ENCODE data around the gene CPSF7. TPM values are rescaled to one million over a fixed set of nuclear protein-coding genes. Genes with fewer than 3 reads are reported as not detected.

The CPSF7 gene, protein sequence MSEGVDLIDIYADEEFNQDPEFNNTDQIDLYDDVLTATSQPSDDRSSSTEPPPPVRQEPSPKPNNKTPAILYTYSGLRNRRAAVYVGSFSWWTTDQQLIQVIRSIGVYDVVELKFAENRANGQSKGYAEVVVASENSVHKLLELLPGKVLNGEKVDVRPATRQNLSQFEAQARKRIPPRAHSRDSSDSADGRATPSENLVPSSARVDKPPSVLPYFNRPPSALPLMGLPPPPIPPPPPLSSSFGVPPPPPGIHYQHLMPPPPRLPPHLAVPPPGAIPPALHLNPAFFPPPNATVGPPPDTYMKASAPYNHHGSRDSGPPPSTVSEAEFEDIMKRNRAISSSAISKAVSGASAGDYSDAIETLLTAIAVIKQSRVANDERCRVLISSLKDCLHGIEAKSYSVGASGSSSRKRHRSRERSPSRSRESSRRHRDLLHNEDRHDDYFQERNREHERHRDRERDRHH
- total RNA-seq (2013; cell fraction: nucleolus; rRNA removed), result 149 and 155 TPM in 2 replicates
- total RNA-seq (2014; rRNA removed), result 31.8 TPM in 2 replicates
- total RNA-seq (2014; rRNA removed; fragmentation: Illumina TruSeq; extraction: Trizol), result 41.9 and 42.4 TPM in 2 replicates
- 80.2 and 89.0 TPM in 2 replicates for total RNA-seq (2021)
- polyA plus RNA-seq (2011; ENCODE audit: low read depth), result 40.8 TPM
- 37.9 and 61.6 TPM in 2 replicates for polyA plus RNA-seq (2011; rRNA removed)
- polyA plus RNA-seq (2011; cell fraction: cytosol; rRNA removed), result 63.8 TPM in 2 replicates
- polyA plus RNA-seq (2011; cell fraction: nucleus; rRNA removed), result 174 and 211 TPM in 2 replicates
- 54.7 and 57.2 TPM in 2 replicates for polyA plus RNA-seq (2012)
- 93.1 and 107 TPM in 2 replicates for polyA plus RNA-seq (2014; fragmentation: Illumina TruSeq; extraction: Trizol)
- polyA plus RNA-seq (2014; fragmentation: Nextera tagmentation; extraction: Ambion mirVana), result 10 to 100 TPM; 14.9 to 21.9 TPM
- 65.9 and 66.8 TPM in 2 replicates for polyA plus RNA-seq (2014; rRNA removed)
- 10 to 100 TPM; 60.3 to 67.0 TPM for polyA plus RNA-seq (2016; fragmentation: Nextera tagmentation; extraction: Ambion mirVana)
- 52.6 and 53.3 TPM in 2 replicates for polyA minus RNA-seq (2011; rRNA and poly(A)+ RNA removed)
- polyA minus RNA-seq (2011; cell fraction: cytosol; rRNA and poly(A)+ RNA removed), result 38.6 and 42.8 TPM in 2 replicates
- 34.1 and 55.6 TPM in 2 replicates for polyA minus RNA-seq (2011; cell fraction: nucleus; rRNA and poly(A)+ RNA removed)
- percentile 92 among the genes with signal in this experiment for Bru-seq, nascent RNA
- BruChase-seq, experiment 1, labeled RNA remaining after a 6-hour chase, result percentile 93 among the genes with signal in this experiment
- percentile 94 among the genes with signal in this experiment for BruChase-seq, experiment 2, labeled RNA remaining after a 2-hour chase
- long read RNA-seq, experiment 1, partial matches to known transcripts, result 0 of 6 reads
- long read RNA-seq, experiment 1, other reads (novel, unspliced or antisense), result 5 of 6 reads
- long read RNA-seq, experiment 2, partial matches to known transcripts, result 1 of 6 reads
- long read RNA-seq, experiment 2, other reads (novel, unspliced or antisense), result 5 of 6 reads

DNA sequence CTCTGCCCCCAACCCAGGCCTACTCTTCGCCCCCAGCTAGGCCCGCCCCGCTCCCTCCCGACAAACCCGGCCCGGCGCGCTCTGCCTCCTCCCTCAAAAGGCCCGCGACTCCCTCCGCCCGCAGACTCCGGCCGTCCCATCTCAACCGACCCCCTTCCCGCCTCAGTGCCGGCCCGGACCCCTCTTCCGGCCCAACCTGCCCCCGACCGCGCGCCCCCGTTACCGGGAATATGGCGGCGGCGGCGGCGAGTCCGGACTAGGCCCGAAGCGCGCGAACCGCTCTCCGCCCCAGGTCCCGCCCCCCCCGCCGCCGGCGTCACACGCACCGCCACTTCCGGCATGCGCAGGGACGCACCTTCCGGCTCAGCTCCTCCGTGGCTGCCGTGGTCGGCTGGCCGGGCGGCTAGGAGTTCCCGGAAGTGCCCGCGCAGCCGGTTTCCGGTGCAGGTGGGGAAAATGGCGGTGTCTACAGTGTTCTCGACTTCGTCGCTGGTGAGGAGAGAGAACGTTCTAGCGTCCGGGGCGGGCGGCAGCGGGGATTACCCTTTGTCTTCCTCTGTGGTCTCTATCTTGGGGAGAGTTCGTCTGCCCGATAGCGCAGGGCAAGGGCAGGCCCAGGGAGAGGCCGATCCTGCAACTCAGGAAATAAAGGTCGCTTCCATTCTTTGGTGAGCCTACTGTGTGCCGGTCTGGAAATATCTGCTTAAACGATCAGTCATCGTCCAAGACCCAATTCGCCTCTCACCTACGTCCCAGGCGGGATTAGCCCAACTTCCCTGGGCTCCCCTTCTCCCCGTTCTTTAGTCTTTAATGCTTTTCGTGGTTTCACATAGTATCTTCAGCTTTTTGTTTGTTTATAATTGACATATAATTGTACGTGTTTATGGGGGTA is at the start of gene CPSF7, which contains the start of gene SDHAF2:
Gene CPSF7, minus strand, starts transcription at position 285 of the 892 bp plus-strand sequence. CDS start 740 bp downstream, outside the sequence.
Gene SDHAF2, plus strand, starts transcription at position 434 of the 892 bp plus-strand sequence. Its CDS starts 23 bp downstream, at position 457.
- CTCF ChIA-PET, result interaction anchor here (0.6 to 4.4 kb wide), 8 partner anchors 11 to 617 kb away, joined by 3 to 19 read pairs (median 6); partner anchors contain the start of gene TMEM216
- whole genome bisulfite sequencing (ENCODE audit: insufficient coverage, insufficient replicate concordance, low lambda C conversion rate, missing lambda C conversion rate), result under 1% methylated on average over 35 of the region's 82 CpGs
- peaks cover 7% of the 10 kb centered on the region for H3K4me1 ChIP-seq (ENCODE audit: control insufficient read depth, insufficient read depth, low read length)
- BruUV-seq (replicated peaks), result TSS peak; percentile 91
- POLR2A ChIA-PET, result interaction anchor here (1.2 to 2.3 kb wide), 7 partner anchors 12 to 96 kb away, joined by 3 to 16 read pairs (median 5); partner anchors contain the start of genes CYB561A3 and TMEM216
- H3K27ac ChIP-seq (ENCODE audit: control insufficient read depth, insufficient read depth), result peak within 1 kb of the TSS; percentile 99
- RAD21 ChIA-PET (ENCODE audit: unreplicated experiment), result interaction anchor here (1.3 to 1.9 kb wide), 5 partner anchors 37 to 96 kb away, joined by 4 to 8 read pairs (median 4); partner anchors contain the start of genes CYB561A3, TMEM138 and TMEM216
- peaks cover 4% of the 10 kb centered on the region; the same call in 1 of the 2 replicates for H4K20me1 ChIP-seq (ENCODE audit: control insufficient read depth, insufficient read depth)
- peak; percentile 93 for ATAC-seq
- H3K4me2 ChIP-seq (ENCODE audit: control insufficient read depth, insufficient read depth), result peak within 1 kb of the TSS; percentile 92
- H2AFZ ChIP-seq (ENCODE audit: control insufficient read depth, low read depth, low read length), result peak within 1 kb of the TSS; percentile 95
- in situ Hi-C loops (cut with MboI) (no loop called here), intact Hi-C loops (cut with micrococcal nuclease; ENCODE audit: unreplicated experiment) (no loop called here)
- H3K79me2 ChIP-seq (ENCODE audit: control insufficient read depth, insufficient read depth, low read length), result peaks cover 73% of the 10 kb centered on the region
- H3K27me3 ChIP-seq (replicated peaks in 1 of 2; ENCODE audit: control insufficient read depth in 2 of 2, insufficient read depth in 2 of 2, low read length in 1 of 2), result no peaks in the 10 kb centered on the region
- SMC1A ChIA-PET (ENCODE audit: uncharacterized antibody, unreplicated experiment), result interaction anchor here (1.4 to 1.7 kb wide), 4 partner anchors 9 to 96 kb away, joined by 3 to 7 read pairs (median 4); partner anchors contain the start of gene TMEM216
- FAIRE-seq, result no peak
- H3K36me3 ChIP-seq (ENCODE audit: control insufficient read depth in 2 of 2, insufficient read depth in 2 of 2, low read length in 1 of 2), result peaks cover 2 to 28% of the 10 kb centered on the region in 2 experiments; a peak in 3 of 4 replicates
- peak within 1 kb of the TSS; percentile 87 for H3K4me3 ChIP-seq
- peak within 1 kb of the TSS; percentile 99 for H3K9ac ChIP-seq (ENCODE audit: control insufficient read depth, insufficient read depth, low read length)
- DNase-seq (ENCODE audit: low read depth, low spot score), result peak; percentile 69
- no peaks in the 10 kb centered on the region for H3K9me3 ChIP-seq (replicated peaks; ENCODE audit: control insufficient read depth, insufficient read depth, low read length)
- no peak for TF ChIP-seq RFX5 (IDR thresholded peaks at IDR 0.05; ENCODE audit: low read depth, low read length)
- TF ChIP-seq, protein P1, sequence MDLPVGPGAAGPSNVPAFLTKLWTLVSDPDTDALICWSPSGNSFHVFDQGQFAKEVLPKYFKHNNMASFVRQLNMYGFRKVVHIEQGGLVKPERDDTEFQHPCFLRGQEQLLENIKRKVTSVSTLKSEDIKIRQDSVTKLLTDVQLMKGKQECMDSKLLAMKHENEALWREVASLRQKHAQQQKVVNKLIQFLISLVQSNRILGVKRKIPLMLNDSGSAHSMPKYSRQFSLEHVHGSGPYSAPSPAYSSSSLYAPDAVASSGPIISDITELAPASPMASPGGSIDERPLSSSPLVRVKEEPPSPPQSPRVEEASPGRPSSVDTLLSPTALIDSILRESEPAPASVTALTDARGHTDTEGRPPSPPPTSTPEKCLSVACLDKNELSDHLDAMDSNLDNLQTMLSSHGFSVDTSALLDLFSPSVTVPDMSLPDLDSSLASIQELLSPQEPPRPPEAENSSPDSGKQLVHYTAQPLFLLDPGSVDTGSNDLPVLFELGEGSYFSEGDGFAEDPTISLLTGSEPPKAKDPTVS (IDR thresholded peaks at IDR 0.05; ENCODE audit: low read depth, low read length), result no peak
- TF ChIP-seq ZZZ3 (IDR thresholded peaks at IDR 0.05; ENCODE audit: control insufficient read depth, insufficient read length, low read depth), result no peak
- TF ChIP-seq, protein P2, sequence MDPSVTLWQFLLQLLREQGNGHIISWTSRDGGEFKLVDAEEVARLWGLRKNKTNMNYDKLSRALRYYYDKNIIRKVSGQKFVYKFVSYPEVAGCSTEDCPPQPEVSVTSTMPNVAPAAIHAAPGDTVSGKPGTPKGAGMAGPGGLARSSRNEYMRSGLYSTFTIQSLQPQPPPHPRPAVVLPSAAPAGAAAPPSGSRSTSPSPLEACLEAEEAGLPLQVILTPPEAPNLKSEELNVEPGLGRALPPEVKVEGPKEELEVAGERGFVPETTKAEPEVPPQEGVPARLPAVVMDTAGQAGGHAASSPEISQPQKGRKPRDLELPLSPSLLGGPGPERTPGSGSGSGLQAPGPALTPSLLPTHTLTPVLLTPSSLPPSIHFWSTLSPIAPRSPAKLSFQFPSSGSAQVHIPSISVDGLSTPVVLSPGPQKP (IDR thresholded peaks at IDR 0.05; ENCODE audit: low read depth, low read length), result peak; percentile 71; the same call in 1 of the 2 replicates
- no peak for TF ChIP-seq MEF2A (IDR thresholded peaks at IDR 0.05; ENCODE audit: insufficient read depth, low read depth, low read length)
- TF ChIP-seq MYC (IDR thresholded peaks at IDR 0.05; ENCODE audit: insufficient read depth, insufficient read length, insufficient replicate concordance, low read length, severe bottlenecking), result no peak
- no peak for TF ChIP-seq WRNIP1 (IDR thresholded peaks at IDR 0.05; ENCODE audit: borderline replicate concordance, low read depth, low read length)
- TF ChIP-seq NR2F1 (conservative IDR thresholded peaks at IDR 0.05), result 0 out of 2 replicates have a peak, but pooled peaks have one; percentile 10
- TF ChIP-seq, protein P3, sequence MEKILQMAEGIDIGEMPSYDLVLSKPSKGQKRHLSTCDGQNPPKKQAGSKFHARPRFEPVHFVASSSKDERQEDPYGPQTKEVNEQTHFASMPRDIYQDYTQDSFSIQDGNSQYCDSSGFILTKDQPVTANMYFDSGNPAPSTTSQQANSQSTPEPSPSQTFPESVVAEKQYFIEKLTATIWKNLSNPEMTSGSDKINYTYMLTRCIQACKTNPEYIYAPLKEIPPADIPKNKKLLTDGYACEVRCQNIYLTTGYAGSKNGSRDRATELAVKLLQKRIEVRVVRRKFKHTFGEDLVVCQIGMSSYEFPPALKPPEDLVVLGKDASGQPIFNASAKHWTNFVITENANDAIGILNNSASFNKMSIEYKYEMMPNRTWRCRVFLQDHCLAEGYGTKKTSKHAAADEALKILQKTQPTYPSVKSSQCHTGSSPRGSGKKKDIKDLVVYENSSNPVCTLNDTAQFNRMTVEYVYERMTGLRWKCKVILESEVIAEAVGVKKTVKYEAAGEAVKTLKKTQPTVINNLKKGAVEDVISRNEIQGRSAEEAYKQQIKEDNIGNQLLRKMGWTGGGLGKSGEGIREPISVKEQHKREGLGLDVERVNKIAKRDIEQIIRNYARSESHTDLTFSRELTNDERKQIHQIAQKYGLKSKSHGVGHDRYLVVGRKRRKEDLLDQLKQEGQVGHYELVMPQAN (conservative IDR thresholded peaks at IDR 0.05), result peak; percentile 49
- no peak for TF ChIP-seq RAD21 (IDR thresholded peaks at IDR 0.05; ENCODE audit: insufficient read depth, low read depth, low read length)
